CD4-positive, alpha-beta T cell treated with Interleukin-6 for 4 hours (primary cell): Measurements from ENCODE around the gene DUSP7.

Experiments
- DNase-seq: peaks from one replicate; pipeline ENCODE4 v3.0.0-alpha.2; 2020; ENCODE audit warnings: mixed read lengths

The DUSP7 gene

DNA sequence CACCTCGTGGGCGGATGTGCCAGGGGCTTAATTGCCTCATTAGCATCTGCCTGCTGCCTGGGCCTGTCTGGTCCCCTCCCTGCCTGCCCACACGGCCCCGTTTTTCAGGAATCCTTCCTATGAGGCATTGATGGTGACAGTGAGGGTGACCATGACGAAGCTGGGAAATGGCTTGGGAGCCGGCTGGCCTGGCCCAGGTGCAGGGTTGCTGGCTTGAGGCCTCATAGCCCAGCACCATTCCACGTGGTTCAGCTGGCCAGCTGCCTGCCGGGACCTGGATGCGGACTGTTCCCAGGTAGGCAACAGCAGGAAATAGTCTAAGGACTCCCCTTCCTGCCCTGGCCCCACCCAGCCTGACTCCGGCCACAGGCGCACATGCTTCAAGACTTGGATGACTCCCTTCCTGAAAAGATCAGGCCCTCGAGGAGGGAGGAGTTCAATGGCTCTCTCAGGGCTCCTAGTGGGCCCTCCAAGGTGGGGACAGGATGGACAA, 8.9 kb upstream of the DUSP7 start:
- no peak for DNase-seq

DNA sequence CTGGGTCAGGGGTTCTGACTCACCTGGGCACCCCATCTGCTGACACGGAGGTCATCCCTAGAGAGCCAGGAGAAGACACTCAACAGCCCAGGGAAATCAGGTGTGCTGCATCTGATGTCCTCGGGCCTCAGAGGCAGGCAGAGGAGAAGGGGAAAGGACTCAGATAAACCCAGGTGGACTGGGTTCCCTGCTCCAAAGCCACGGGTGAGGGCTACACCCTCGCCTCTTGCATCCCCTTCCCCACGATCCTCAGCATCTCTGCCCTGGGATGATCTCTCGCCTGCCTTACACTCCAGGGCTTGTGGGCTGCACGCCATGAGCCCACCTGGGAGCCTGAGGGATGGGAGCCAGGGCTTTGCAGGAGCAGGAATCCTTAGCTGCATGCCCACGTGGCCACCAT, 8.2 kb upstream of the DUSP7 start:
- no peak for DNase-seq

DNA sequence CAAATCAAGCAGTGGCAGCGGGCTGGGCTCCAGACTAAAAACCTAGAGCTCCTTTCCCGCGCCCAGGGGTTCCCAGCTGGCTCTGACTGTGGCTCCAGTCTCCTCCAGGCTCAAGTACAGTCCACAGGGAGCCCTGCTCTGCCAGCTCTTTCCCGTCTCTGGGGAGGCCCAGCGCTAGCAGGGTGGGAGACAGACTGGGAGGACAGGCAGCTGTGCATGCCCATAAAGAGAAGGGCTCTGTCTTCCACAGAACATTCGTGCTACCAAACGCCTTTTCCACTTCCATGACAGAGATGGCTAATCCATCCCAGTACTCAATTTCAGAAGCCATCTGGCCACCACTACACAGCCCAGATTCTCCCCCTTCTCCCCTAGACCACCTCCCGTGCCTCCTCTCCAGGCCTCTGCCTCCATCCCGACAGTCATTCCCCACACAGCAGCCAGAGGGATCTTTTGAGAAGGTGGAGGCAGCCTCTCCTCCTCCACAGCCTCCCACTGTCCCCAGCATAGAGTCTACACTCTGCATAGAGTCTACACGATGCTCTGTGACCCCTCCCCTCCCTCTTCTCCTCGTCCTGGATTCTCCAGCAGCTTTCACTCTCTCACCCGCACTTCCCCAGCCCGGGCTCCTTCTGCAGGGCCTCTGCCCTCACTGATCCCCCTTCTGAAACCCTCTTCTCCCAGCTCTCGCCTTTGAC, 6.8 kb upstream of the DUSP7 start:
- DNase-seq: no peak

DNA sequence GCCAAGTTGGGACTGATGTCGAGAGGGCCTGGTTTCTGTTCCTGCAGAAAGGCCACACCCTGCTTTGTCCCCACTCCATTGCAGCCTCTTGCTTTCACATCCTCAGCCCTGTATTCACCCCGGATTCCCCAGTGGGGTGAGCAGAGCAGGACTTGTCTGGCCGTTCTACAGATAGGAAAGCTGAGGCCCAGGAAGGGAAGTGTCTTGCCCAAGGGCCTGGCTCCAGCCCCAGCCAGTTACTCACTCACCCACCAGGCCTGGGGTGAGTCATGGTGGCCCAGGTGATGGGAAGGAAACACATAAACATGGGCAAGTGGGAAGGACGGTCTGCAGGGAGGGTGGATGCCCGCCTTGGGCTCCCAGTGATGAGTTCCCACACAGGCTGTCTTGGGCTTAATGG, 6.1 kb upstream of the DUSP7 start:
- DNase-seq: peak; percentile 7

DNA sequence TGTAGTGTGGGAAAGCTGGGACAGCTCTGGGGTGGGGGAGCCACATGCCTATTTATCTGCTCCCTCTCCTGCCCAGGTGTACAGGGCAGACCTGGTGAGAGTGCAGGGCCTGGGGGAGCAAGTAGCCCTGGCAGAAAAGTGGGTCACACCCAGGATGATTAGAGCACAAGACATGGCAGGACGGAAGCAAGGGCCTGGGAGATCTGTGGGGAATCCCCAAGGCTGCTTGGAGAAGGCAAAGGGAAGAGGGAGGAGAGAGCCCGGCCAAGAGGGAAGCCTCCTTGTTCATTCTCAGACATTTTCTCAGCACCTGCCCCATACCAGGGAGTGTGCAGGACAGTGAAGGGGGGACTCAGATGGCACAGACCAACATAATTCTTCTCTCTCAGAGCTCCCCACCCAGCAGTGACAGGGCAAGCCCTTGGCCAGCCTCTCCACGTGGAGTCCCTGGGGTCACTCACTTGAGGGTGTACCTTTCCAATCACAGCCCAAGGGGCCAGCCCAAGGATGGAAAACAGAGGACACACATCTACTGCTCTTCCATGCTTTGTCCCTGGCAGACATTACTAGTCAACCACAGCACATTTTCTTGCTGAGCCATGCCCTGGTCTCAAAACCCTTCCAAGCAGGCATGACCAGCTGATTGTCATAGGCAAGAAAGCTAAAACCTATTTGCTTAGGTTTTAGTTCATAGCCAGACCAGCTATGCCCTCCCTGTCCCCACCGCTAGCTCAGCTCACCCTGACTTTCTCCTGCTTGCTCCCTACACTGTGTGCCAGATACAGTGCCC, 4.9 kb upstream of the DUSP7 start:
- DNase-seq: no peak

DNA sequence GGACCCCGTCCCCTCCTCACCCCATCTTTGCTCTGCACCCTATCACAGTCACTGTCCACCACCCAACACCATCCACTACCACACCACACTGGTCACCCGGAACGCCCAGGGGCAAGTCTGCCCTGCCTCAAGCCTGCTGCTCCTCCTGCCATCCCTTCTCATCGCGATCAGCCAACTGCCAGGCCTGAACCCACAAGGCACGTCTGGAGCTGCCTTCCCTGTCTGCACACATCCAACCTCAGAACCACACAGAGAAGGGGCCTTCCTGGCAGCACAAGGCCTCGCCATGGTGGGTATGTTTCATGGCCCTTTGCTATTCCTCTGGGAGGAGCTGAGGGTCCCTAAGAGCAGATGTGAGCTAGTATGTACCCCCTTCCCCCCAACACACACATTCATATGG, 3.4 kb upstream of the DUSP7 start:
- DNase-seq: no peak

DNA sequence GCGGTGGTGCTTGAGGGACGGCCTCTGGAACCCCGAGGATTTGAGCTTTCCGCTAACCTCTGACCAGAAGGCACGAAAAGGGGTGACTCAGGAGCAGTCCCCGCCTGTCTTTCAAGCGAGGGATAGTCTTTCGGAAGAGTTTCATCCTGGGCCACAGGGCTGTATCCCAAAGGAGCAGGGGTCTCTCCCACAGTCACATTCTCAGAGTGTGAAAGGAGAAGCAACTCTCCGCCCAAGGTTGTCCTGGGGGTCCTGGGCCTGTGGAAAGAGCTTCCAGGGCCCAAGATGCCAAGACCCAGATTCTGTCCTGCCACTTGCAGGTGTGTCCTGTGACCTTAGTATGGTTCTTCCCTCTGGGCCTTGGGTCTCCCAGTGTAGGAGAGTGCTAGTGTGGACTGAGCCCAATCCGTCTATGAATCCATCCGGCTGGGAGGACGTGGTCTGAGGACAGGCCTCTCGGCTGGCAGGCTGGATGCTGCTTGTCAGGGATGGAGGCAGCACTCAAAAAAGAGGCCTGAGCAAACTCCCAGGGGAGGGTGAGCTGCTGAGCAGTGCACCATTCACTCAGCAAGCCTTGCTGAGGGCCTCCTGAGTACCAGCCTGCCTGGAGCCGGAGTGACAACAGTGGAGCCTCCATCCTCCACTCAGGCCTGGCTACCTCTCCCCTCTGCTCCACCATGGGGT, 1.6 kb upstream of the DUSP7 start:
- DNase-seq: no peak

DNA sequence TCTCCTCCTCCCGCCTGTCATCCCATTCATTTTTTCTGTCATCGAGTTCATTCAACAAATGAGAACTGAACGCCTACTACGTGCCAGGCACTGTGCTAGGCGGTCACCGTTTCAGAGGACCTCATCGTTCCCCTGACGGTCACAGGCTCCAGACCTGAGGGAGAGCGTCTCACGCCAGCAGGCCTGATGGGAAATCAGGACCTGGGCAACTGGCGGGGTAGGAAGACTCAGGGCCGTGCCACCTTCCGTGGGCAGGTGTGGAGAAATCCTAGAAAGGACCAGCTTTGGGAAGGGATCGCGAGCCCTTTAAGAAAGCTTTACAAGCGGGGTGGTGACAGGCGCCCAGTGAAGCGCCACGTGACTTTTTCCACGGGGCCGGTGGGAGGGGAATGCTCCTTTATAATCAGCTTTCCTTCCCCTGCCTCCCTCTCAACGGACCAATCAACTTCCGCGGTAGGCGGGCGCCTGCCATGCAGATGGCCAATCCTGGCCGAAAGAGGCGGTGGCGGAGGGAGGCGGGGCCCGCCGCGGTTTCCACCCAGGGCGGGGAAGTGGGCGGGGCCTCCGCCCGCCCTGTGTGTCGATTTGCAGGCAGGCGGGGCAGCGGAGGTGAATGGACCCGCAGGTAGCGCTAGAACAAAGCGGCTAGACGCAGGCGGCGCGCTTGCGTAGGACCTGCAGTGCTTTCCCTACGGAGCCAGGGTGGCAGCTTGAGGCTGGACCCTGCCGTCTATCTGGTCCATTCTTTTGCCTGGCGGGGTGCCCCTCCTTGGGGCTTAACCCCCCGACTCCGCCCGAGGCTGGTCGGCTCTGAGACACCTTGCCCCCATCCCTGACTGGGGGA, 819 bp upstream of the DUSP7 start:
- peak; percentile 99 for DNase-seq

DNA sequence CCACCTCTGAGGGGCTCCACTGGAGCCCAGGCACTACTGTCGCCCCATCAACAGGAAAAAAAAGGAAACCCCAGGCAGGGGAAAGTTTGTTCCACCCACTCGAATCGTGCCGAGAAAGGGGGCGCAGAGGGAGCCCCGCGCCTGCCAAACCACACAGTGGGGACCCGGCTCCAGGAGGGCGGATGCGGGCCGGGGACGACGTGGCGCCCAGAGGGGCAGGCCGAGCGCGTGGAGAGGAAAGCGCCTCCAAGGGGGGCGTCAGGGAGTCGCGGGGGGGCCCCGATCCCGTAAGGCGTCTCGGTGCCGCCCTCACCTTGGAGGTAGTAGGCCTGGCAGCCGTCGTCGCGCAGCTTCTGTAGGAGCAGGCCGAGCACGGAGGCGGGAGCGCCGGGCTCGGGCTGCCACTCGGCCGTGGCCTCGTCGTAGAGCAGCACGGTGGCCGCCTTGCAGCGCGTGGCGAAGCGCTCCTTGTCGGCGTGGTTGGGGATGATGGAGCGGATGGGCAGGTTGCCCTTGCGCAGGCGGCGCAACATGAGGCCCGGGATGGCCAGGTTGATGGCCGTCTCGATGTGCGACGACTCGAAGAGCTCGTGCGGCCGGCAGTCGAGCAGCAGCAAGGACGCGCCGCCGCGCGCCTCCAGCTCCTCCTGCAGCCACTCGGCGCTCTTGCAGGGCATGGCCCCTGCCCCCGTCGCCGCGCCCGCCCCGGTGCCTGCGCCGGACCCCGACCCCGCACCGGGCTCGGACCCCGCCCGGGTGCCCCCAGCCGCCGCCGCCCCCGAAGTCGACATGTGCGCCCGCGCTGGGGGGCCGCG, 627 bp downstream of the DUSP7 start:
- DNase-seq: peak; percentile 53

DNA sequence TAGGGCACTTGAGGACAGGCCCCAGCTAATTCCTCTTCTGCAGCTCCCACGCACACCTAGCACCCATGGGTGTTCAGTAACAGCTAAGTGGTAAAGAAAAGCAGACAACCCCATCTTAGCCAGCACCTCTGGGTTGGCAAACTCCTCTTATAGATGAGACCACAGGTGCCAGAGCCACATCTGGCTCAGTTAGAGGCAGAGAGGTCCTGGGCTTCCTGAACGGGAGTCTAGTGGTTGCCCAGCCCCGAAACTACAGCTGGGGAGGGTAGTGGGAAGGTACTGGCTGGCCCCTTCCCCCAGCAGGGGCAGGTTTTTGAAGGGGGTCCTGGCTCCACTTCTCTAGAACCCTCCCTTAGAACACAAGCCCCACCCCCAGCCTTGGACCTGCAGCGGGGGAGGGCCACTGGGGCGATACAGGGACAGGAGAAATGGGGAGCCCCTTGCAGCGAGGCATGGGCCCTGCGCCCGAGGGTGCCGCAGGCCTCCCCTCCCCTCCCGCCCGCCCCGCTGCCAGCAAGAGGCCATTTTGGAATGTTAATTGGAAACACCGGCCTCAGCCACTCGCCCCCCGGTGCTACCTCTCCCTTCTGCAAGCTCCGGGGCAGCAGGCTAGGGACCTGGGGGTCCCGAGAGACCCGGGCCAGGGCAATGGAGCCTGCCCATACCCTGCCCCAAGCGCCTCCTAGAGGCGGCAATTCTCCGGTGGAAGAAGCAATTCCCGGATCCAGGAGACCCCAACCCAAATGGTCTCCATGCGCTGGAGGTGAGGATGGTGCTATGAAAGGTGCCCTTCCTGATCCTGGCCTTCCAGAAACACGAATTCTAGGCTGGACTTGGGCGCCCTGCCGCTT, 1.5 kb downstream of the DUSP7 start:
- peak; percentile 26 for DNase-seq

DNA sequence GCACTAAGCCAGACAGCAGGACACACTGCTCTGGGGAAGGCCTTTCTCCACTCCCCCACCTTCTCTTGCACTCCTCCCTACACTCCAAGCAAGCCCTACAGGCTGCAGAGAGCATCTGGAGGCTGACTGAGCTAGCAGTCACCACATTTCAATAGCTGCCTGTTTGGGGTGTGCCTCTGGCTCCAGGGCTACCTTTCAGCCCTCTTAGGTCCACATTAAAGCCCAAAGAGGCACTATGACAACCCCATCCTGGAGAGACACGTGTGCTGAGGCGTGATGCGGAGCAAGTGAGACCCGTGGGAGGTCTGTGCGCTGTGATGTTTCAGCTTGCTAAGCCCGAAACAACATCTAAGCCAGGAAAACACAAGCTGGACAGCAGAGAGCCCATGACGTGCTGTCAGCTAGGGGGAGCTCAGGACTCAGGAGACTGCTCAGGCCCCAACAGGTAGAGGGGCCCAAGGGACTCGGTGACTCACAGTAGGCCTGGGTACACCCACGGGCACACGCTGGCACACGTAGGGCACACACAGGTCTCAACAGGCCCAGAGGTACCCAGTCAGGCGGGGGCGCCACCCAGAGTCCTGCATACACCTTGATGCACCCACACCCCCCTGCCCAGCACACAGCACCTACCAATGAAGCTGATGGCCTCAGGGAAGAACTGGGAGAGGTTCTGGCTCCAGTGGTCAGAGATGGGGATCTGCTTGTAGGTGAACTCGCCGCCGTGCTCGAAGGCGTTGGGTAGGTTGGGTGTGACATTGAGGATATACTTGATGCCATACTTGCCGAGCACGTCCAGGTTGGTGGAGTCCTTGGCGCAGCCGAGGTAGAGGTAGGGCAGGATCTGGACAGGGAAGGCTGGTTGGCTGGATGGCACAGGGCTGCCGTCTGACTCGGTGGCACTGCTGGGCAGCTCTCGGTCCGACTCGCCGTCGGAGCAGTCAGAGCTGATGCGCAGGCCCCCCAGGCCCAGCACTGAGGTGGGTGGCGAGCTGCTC, 2.8 kb downstream of the DUSP7 start:
- DNase-seq: peak; percentile 63

DNA sequence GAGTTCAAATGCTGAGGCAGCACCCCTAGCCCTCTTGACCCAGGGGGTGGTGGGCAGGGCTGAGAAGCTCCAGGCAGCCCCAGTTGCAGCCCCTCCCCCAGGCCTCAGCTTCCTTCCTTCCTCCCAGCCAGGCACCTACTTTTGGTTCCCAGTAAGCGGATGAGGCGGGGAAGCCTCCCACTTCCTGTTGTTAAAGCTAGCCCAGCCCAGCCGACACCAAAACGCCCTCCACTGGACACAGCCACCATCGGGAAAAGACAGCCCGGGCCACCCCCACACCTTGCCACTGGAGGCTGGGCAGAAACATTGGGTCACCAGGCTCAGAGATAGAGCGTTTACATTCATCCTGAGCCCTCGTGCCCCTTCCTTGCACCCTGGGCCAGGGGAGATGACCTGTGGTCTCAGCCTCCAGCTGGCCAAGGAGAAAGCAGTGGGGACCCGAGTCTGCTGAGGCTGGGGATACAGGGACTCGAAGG, 3.5 kb downstream of the DUSP7 start:
- peak; percentile 73 for DNase-seq

DNA sequence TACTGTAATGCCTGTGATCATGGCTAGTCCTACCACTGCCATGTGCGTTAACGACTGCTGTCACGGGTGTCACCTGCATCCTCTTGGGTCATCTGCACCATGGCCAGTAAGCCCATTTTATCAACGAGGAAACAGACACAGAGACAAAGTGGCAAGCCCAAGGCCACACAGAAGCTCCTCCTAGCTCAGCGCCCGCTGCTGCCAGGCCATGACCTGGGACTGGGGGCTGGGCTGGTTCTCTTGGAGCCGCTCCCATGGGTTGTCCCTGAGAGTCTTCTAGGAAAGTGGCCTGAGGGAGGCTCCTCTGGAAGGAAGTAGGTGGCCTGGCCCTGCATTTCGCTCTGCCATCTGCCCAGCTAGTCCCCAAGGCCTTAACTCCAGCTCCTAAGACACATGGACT, 4.9 kb downstream of the DUSP7 start:
- no peak for DNase-seq

DNA sequence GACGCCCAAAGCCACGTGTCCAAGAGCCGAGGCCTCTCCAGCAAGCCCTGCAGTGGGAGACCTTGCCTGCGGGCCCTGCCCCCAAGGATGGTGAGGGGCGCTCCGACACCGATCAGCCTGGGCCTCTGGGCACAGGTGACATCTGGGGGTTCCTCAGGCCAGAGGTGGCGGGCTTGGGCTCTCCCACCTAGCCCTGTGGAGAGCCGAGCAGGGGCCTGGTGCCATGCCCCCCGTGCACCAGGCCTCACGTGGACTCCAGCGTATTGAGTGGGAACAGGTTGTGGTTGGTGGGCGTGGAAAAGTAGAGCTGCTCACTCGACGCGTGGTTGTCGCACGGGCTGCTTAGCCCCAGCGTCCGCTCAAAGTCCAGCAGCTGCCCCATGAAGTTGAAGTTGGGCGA, 5.8 kb downstream of the DUSP7 start:
- DNase-seq: no peak

DNA sequence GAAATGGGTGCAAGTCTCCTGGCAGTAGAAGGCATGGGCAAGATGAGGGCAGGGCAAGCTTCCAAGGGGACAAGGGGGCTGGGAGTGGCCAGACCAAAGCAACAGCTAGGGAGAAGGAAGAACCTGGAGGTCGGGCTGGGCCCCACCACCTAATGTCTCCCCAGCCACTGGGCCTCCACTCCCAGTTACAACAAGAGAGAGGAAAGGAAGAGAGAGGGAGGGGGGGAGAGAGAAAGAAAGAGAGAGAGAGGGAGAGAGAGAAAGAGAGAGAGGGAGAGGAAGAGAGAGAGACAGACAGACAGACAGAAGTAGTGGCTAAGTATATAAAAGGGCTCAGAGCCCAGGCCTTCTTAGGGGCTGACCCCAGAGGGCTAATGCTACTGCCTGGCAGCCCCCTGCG, 6.9 kb downstream of the DUSP7 start:
- DNase-seq: no peak

DNA sequence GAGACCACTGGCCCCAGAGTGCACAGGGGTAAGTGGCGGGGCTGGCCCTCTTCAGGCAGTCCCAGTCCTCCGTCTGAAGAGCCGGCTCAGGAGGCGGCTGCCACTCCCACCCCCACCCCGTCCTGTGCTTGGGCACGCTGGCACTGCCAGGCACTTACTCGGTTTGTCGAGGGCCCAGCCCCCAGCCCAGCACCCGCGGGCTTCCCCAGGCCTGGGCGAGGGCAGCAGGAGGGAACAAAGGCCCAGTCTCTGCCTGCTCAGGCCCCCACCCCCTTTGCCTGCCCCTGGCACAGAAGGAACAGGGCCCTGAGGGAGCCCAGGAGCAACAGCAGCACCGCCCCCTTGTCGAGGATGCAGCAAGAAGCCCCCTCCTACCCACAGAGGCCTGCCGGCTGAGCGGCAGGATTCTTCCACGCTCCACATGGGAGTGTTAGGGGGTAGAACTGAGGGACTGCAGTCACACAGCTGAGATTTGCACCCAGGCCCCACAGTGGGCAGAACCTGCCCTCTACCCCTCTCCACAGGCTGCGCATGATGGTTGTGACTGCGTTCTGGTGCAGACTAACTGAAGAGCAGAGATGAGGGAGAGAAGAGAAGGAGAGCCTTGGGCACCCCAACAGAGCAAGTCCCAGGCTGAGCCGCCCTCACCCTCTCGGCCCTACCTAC, 8.9 kb downstream of the DUSP7 start:
- DNase-seq: no peak

DNA sequence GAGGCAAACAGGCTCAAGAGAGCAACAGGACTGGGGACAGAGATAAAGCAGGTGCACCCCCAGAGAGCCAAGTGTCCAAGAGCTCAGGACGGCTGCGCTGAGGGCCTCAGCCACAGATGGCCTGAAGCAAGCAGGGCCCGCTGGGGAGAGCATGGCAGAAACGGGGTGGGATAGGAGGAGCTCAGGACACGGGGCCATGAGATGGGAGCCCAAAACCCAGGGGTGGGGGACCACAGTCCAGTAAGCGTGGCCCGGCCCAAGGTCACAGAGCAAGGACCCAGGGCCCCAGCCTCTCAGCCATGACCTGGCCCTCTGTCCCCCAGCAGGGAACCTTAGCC, 9.5 kb downstream of the DUSP7 start:
- no peak for DNase-seq

DNA sequence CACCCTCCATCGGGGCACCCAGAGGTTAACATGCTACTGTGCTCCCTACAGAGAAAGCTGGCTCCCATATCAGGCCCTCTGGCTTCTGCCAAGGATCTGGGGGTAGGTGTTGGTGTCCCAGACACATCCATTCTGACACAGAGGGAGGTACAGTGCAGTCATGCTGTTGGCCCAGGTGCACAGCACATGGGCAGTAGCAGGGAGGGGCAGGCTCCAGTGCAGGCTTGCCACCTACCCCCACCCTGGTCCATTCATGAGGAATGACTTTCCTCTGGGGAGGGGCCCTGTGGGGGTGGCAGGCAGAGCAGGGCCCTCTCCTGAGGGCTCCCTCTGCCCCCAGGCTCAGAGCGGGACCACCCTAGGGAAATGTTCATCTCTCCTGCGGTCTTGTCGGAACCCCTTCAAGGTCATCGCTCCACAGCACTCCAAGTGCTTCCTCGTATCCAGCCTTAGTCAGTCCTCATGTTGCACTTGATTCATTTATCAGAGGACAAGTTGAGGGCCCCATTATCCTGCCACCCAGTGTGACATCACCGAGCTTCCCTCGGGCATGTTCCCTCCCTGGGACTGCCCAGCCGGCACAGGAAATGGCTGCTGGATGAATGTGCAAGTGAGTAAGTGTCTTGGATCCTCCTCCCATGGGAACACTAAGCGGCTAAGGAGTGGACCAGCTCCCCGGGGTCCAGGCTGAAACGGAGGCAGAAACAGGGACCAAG, 10.0 kb downstream of the DUSP7 start:
- DNase-seq: no peak
